Loucy (cell line): ENCODE measurements around the gene NKAIN4.
"Not testable (repeated sequence)": the region's sequence is repeated elsewhere in the genome, so short reads cannot be mapped to it uniquely, and the experiment has no call there.

Source experiments
- H2AFZ ChIP-seq: fragments of 200-600 bp; sonication (generic); 2 replicates; pipeline ENCODE4 v1.6.0; 2016; ENCODE audit warnings: antibody characterized with exemption, mild to moderate bottlenecking, low read length, moderate library complexity
- H3F3A ChIP-seq: fragments of 200-600 bp; 2 replicates; pipeline ENCODE4 v1.6.0; 2016; ENCODE audit warnings: antibody characterized with exemption, low read depth, mild to moderate bottlenecking
- H3K27me3 ChIP-seq: fragments of 200-600 bp; sonication (generic); 2 replicates; pipeline ENCODE4 v1.6.1; 2014; ENCODE audit warnings: low read length, mild to moderate bottlenecking; ENCODE audit not compliant: insufficient read depth, poor library complexity, severe bottlenecking
- H3K36me3 ChIP-seq: fragments of 200-600 bp; sonication (generic); 2 replicates; pipeline ENCODE4 v1.6.1; 2016; ENCODE audit warnings: low read length; ENCODE audit not compliant: insufficient read depth
- H3K4me1 ChIP-seq: fragments of 200-600 bp; sonication (generic); 2 replicates; pipeline ENCODE4 v1.5.1; 2014; ENCODE audit warnings: low read length, mild to moderate bottlenecking; ENCODE audit not compliant: insufficient read depth, poor library complexity, severe bottlenecking
- H3K4me2 ChIP-seq: fragments of 200-600 bp; sonication (generic); 2 replicates; pipeline ENCODE4 v1.6.0; 2014; ENCODE audit warnings: antibody characterized with exemption, low read length, low read depth, mild to moderate bottlenecking; ENCODE audit not compliant: poor library complexity, severe bottlenecking
- H3K4me3 ChIP-seq: fragments of 200-600 bp; sonication (generic); 2 replicates; pipeline ENCODE4 v1.5.1; 2014; ENCODE audit warnings: low read length, mild to moderate bottlenecking, mixed read lengths; ENCODE audit not compliant: poor library complexity, severe bottlenecking
- H3K79me2 ChIP-seq: fragments of 200-600 bp; sonication (generic); 2 replicates; pipeline ENCODE4 v1.6.1; 2014; ENCODE audit warnings: low read length; ENCODE audit not compliant: insufficient read depth
- H3K9ac ChIP-seq: fragments of 200-600 bp; sonication (generic); 2 replicates; pipeline ENCODE4 v1.6.0; 2014; ENCODE audit warnings: mild to moderate bottlenecking, low read depth, low read length, moderate library complexity; ENCODE audit not compliant: poor library complexity, severe bottlenecking
- H3K9me2 ChIP-seq: fragments of 200-600 bp; sonication (generic); replicated peaks from 2 replicates; pipeline ENCODE4 v1.6.1; 2016; ENCODE audit warnings: low read depth, low read length, mixed read lengths
- H3K9me3 ChIP-seq: fragments of 200-600 bp; sonication (generic); 2 replicates; pipeline ENCODE4 v1.6.1; 2014; ENCODE audit warnings: mild to moderate bottlenecking, antibody characterized with exemption, low read length, low read depth; ENCODE audit not compliant: insufficient read depth
- H4K20me1 ChIP-seq: fragments of 200-600 bp; sonication (generic); 2 replicates; pipeline ENCODE4 v1.6.0; 2014; ENCODE audit warnings: antibody characterized with exemption, low read length, mild to moderate bottlenecking; ENCODE audit not compliant: insufficient read depth, poor library complexity, severe bottlenecking
- CTCF ChIP-seq: fragments of 200-600 bp; sonication (generic); conservative IDR thresholded peaks from 2 replicates; pipeline ENCODE4 v1.5.1; 2014; ENCODE audit warnings: mild to moderate bottlenecking, antibody characterized with exemption, low read length
- EZH2phosphoT487 ChIP-seq: fragments of 200-600 bp; IDR thresholded peaks from 2 replicates; pipeline ENCODE4 v1.6.1; 2018; ENCODE audit warnings: antibody characterized with exemption, mild to moderate bottlenecking, moderate library complexity, borderline replicate concordance

The NKAIN4 gene

GRCh38 chr20:63223121-63223825, 31.0 kb downstream of the NKAIN4 start:
- H4K20me1 ChIP-seq = no peaks in the 10 kb centered on the region
- H3K4me2 ChIP-seq = no peak overlapping the region
- H2AFZ ChIP-seq = no peak overlapping the region
- H3K79me2 ChIP-seq = no peaks in the 10 kb centered on the region
- H3K9ac ChIP-seq = no peak overlapping the region
- no peaks in the 10 kb centered on the region for H3K4me1 ChIP-seq
- H3K27me3 ChIP-seq = no peaks in the 10 kb centered on the region
- no peaks in the 10 kb centered on the region for H3K36me3 ChIP-seq
- no peaks in the 10 kb centered on the region for H3F3A ChIP-seq
- no peak overlapping the region for H3K4me3 ChIP-seq
- H3K9me3 ChIP-seq = no peaks in the 10 kb centered on the region
- TF ChIP-seq CTCF (peak; percentile 86), EZH2phosphoT487 (no peak)
- H3K9me2 ChIP-seq = no peaks in the 10 kb centered on the region

GRCh38 chr20:63222541-63222940, 31.7 kb downstream of the NKAIN4 start:
- Histone ChIP-seq H3K4me1 (no peaks in the 10 kb centered on the region), H3K27me3 (no peaks in the 10 kb centered on the region), H3K9me2 (no peaks in the 10 kb centered on the region), H3K36me3 (no peaks in the 10 kb centered on the region), H3K4me2 (no peak overlapping the region), H3F3A (no peaks in the 10 kb centered on the region), H3K9me3 (no peaks in the 10 kb centered on the region), H3K9ac (no peak overlapping the region), H3K79me2 (no peaks in the 10 kb centered on the region), H4K20me1 (no peaks in the 10 kb centered on the region), H3K4me3 (no peak overlapping the region), H2AFZ (no peak overlapping the region)
- no peak for TF ChIP-seq CTCF
- no peak for TF ChIP-seq EZH2phosphoT487

- H3K9ac ChIP-seq, H3K9me3 ChIP-seq, H2AFZ ChIP-seq, H3K4me1 ChIP-seq, H3K9me2 ChIP-seq, H3K4me3 ChIP-seq, H3K36me3 ChIP-seq, H3K79me2 ChIP-seq, H3K4me2 ChIP-seq, H3F3A ChIP-seq, H4K20me1 ChIP-seq, H3K27me3 ChIP-seq: not testable (repeated sequence)
These were observed 32.7 kb downstream of the NKAIN4 start for GRCh38 chr20:63221400-63222053.
